ENCODE results near the gene WDR6. TPM values are rescaled to one million over a fixed set of nuclear protein-coding genes. Genes with fewer than 3 reads are reported as not detected.
A peak's percentile ranks its signal among the peaks of the same experiment; 100 is the strongest.

The WDR6 gene
- total RNA-seq, 1 donor from 2014 or later: 250 TPM

- peaks cover 21% of the 10 kb centered on the region for H3K4me1 Mint-ChIP-seq
Measured at GRCh38 chr3:49013738-49014660, 6.8 kb downstream of the WDR6 start.

GRCh38 chr3:49015072-49015471 is 7.9 kb downstream of the WDR6 start:
- CTCF ChIA-PET: interaction anchor here (0.9 to 7.5 kb wide), 2 partner anchors 18 to 27 kb away, joined by 3 to 57 read pairs; partner anchors contain the start of gene P4HTM
- Mint-ChIP-seq H3K4me3 (peak overlapping the region; percentile 29), H3K27ac (no peak overlapping the region), H3K9me3 (no peaks in the 10 kb centered on the region), H3K27me3 (no peaks in the 10 kb centered on the region), H3K36me3 (ENCODE audit: low read depth) (peaks cover 52% of the 10 kb centered on the region), H3K4me1 (peaks cover 24% of the 10 kb centered on the region)
- ATAC-seq (ENCODE audit: low read depth) (no peak), DNase-seq (no peak)
- intact Hi-C loops (cut with micrococcal nuclease): loop anchor here (5.0 kb wide), 1 partner anchor 1177 kb away; the partner anchor contains the start of gene GNAT1
- POLR2A ChIA-PET: interaction anchor here (1.0 to 14.9 kb wide), 2 partner anchors 7 to 25 kb away, joined by 3 to 372 read pairs; partner anchors contain the start of genes P4HTM and WDR6
- TF ChIP-seq CTCF (IDR thresholded peaks at IDR 0.05): no peak

More at GRCh38 chr3:49013738-49014660, 6.8 kb downstream of the WDR6 start:
- Mint-ChIP-seq H3K27ac (no peak overlapping the region), H3K36me3 (ENCODE audit: low read depth) (peaks cover 55% of the 10 kb centered on the region), H3K9me3 (no peaks in the 10 kb centered on the region), H3K4me3 (no peak overlapping the region), H3K27me3 (no peaks in the 10 kb centered on the region)
- CTCF ChIA-PET: interaction anchor here (0.9 to 7.5 kb wide), 2 partner anchors 19 to 26 kb away, joined by 3 to 57 read pairs; partner anchors contain the start of gene P4HTM
- TF ChIP-seq CTCF (IDR thresholded peaks at IDR 0.05): no peak
- intact Hi-C loops (cut with micrococcal nuclease): loop anchor here (1.0 kb wide), 1 partner anchor 25 kb away; no protein-coding TSS in a partner anchor
- ATAC-seq (ENCODE audit: low read depth) (peak; percentile 63), DNase-seq (peak; percentile 57)
- POLR2A ChIA-PET: interaction anchor here (0.6 to 1.7 kb wide), 9 partner anchors 8 to 119 kb away, joined by 3 to 13 read pairs (median 4); partner anchors contain the start of genes IMPDH2, NDUFAF3, P4HTM and QRICH1

GRCh38 chr3:49015765-49016164 is 8.6 kb downstream of the WDR6 start:
- no peak for ATAC-seq (ENCODE audit: low read depth)
- Mint-ChIP-seq H3K27ac (no peak overlapping the region), H3K9me3 (no peaks in the 10 kb centered on the region), H3K27me3 (no peaks in the 10 kb centered on the region), H3K4me1 (peaks cover 29% of the 10 kb centered on the region), H3K36me3 (ENCODE audit: low read depth) (peaks cover 51% of the 10 kb centered on the region), H3K4me3 (no peak overlapping the region)
- ChIA-PET CTCF (interaction anchor here (2.0 to 7.5 kb wide), 2 partner anchors 9 to 28 kb away, joined by 7 to 57 read pairs; partner anchors contain the start of genes P4HTM and WDR6), POLR2A (interaction anchor here (0.5 to 14.9 kb wide), 5 partner anchors 8 to 889 kb away, joined by 3 to 372 read pairs (median 3); partner anchors contain the start of gene WDR6)
- DNase-seq: no peak
- no peak for TF ChIP-seq CTCF (IDR thresholded peaks at IDR 0.05)
- intact Hi-C loops (cut with micrococcal nuclease): loop anchor here (5.0 kb wide), 1 partner anchor 1177 kb away; the partner anchor contains the start of gene GNAT1

- CTCF ChIA-PET: interaction anchor here (1.1 to 7.5 kb wide), 4 partner anchors 9 to 29 kb away, joined by 3 to 57 read pairs (median 6); partner anchors contain the start of genes IMPDH2, P4HTM and WDR6
- Mint-ChIP-seq H3K27me3 (no peaks in the 10 kb centered on the region), H3K4me1 (peaks cover 31% of the 10 kb centered on the region), H3K9me3 (no peaks in the 10 kb centered on the region), H3K36me3 (ENCODE audit: low read depth) (peaks cover 50% of the 10 kb centered on the region), H3K27ac (peak overlapping the region; percentile 61), H3K4me3 (peak overlapping the region; percentile 94)
- DNase-seq: no peak
- POLR2A ChIA-PET: interaction anchor here (0.6 to 14.9 kb wide), 6 partner anchors 9 to 323 kb away, joined by 3 to 372 read pairs (median 6); partner anchors contain the start of genes IMPDH2, QRICH1, USP4 and WDR6
- intact Hi-C loops (cut with micrococcal nuclease): loop anchor here (5.0 kb wide), 1 partner anchor 1176 kb away; the partner anchor contains the start of gene GNAT1
- ATAC-seq (ENCODE audit: low read depth): no peak
- TF ChIP-seq CTCF (IDR thresholded peaks at IDR 0.05): no peak
Measured at GRCh38 chr3:49016414-49017228, 9.4 kb downstream of the WDR6 start.

Measured in activated B cell treated with CpG ODN at 0.5 μM for 24 hours (primary cell).